ENCODE results near the gene CLDN17.

GRCh38 chr21:30117631-30118030 is 49.0 kb downstream of the CLDN17 start:
- no peak for TF ChIP-seq JUND (IDR thresholded peaks at IDR 0.05; ENCODE audit: low read length)
- no peak for TF ChIP-seq YY1 (IDR thresholded peaks at IDR 0.05; ENCODE audit: low read depth, low read length)
- TF ChIP-seq CTCF (IDR thresholded peaks at IDR 0.05; ENCODE audit: control extremely low read depth in 1 of 3, insufficient read depth in 1 of 3, low read depth in 1 of 3, low read length in 3 of 3): no peak
- no peak for TF ChIP-seq HDAC6 (IDR thresholded peaks at IDR 0.05; ENCODE audit: low read depth, low read length)
- no peak for TF ChIP-seq SP1 (IDR thresholded peaks at IDR 0.05; ENCODE audit: low read depth, low read length)
- TF ChIP-seq ZNF274 (IDR thresholded peaks at IDR 0.05; ENCODE audit: borderline replicate concordance, extremely low read depth, low read length): no peak
- no peak for TF ChIP-seq PHF8 (conservative IDR thresholded peaks at IDR 0.05; ENCODE audit: low read depth, low read length)
- TF ChIP-seq SP4 (IDR thresholded peaks at IDR 0.05; ENCODE audit: low read length): no peak
- TF ChIP-seq GTF2F1 (IDR thresholded peaks at IDR 0.05; ENCODE audit: borderline replicate concordance, low read depth, low read length): no peak
- no peak for TF ChIP-seq POLR2A (IDR thresholded peaks at IDR 0.05; ENCODE audit: control extremely low read depth in 1 of 2, low read depth in 2 of 2, low read length in 2 of 2)
